Fibroblast of villous mesenchyme (primary cell): ENCODE results near the gene PROX2. TPM values are rescaled to one million over a fixed set of nuclear protein-coding genes. Genes with fewer than 3 reads are reported as not detected.

ENCODE experiments used
- DNase-seq: peaks from one replicate; pipeline ENCODE4 v3.0.0-alpha.2; 2010; ENCODE audit warnings: low read depth
- H3K4me3 ChIP-seq: 2 replicates; pipeline ENCODE4 v1.5.1; 2011; ENCODE audit warnings: low read depth, mild to moderate bottlenecking, low read length
- total RNA-seq: library from RNA; depleted of rRNA; stranded (reverse); fragments of >200 nt; gene quantifications from 2 replicates; pipeline ENCODE4 v1.2.3, GENCODE V29; 2012
- TF ChIP-seq, protein P1 (sequence below): IDR thresholded peaks from 2 replicates; pipeline ENCODE4 v1.5.1; 2012; ENCODE audit warnings: low read depth, mild to moderate bottlenecking, low read length; ENCODE audit not compliant: insufficient read depth

PROX2 gene
- total RNA-seq, 1 donor = not detected

GRCh38 chr14:74920281-74920680 lies 44.3 kb upstream of the PROX2 start:
- H3K4me3 ChIP-seq = no peak overlapping the region
- DNase-seq = no peak
- TF ChIP-seq, protein P1, sequence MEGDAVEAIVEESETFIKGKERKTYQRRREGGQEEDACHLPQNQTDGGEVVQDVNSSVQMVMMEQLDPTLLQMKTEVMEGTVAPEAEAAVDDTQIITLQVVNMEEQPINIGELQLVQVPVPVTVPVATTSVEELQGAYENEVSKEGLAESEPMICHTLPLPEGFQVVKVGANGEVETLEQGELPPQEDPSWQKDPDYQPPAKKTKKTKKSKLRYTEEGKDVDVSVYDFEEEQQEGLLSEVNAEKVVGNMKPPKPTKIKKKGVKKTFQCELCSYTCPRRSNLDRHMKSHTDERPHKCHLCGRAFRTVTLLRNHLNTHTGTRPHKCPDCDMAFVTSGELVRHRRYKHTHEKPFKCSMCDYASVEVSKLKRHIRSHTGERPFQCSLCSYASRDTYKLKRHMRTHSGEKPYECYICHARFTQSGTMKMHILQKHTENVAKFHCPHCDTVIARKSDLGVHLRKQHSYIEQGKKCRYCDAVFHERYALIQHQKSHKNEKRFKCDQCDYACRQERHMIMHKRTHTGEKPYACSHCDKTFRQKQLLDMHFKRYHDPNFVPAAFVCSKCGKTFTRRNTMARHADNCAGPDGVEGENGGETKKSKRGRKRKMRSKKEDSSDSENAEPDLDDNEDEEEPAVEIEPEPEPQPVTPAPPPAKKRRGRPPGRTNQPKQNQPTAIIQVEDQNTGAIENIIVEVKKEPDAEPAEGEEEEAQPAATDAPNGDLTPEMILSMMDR = no peak

DNA sequence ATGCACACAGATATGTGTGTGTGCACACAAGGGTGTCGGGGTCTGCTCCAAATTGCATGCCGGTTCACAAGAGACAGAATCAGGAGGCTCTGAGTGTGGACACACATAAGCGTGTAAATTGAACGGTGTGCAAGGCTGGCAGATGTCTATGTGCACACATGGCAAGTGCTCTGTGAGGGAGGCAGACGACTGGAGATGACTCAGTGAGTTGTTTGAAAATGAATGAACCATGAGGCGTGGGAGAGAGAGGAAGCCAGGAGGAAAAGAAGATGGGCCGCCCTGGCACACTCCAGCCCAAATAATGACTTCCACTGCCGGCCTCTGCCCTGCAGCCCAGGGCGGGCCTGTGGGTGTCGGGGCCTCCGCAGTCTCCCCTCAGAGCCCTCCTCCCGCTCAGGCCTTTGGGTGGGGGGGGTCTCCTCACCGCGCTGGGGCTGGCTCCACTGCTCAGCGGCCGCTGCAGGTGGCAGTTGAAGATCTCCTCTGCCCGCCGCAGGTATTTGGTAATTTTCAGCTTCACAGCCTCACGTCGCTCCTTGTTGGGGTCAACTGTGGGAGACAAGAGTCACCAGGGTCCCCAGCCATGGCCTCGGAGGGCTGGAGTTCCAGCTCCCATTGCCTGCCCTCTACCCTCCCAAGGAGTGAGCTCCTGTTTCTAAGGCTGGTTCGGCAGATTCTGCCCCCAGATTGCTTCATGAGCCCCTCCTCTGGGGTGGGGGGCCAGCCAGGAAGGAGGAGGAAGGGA lies 43.6 kb upstream of the PROX2 start:
- TF ChIP-seq, protein P1 = no peak
- DNase-seq = peak; percentile 39
- H3K4me3 ChIP-seq = no peak overlapping the region

- H3K4me3 ChIP-seq = no peak overlapping the region
- no peak for DNase-seq
- TF ChIP-seq, protein P1 = no peak
These were observed 42.4 kb upstream of the PROX2 start for GRCh38 chr14:74918380-74918779.

GRCh38 chr14:74917646-74918081 lies 41.7 kb upstream of the PROX2 start:
- TF ChIP-seq, protein P1 = no peak
- no peak for DNase-seq
- no peak overlapping the region for H3K4me3 ChIP-seq

DNA sequence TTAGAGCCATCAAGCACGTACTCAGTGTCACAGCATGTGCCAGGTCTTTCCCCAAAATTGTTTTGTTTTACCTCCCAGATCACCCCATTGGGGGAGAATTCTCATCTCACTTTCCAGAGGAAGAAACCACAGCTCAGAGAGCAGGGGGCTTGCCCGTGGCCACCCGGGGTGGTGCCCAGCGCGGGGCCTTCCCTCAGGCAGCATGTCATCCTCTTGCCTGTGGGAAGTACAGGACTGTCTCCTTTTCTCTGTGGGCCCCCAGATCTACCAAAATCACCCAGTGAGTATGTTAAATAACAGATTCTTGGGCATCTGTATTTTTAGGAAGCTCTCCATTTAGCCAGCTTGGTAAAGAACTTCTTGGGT lies 41.2 kb upstream of the PROX2 start:
- H3K4me3 ChIP-seq = no peak overlapping the region
- DNase-seq = no peak
- TF ChIP-seq, protein P1 = no peak

DNA sequence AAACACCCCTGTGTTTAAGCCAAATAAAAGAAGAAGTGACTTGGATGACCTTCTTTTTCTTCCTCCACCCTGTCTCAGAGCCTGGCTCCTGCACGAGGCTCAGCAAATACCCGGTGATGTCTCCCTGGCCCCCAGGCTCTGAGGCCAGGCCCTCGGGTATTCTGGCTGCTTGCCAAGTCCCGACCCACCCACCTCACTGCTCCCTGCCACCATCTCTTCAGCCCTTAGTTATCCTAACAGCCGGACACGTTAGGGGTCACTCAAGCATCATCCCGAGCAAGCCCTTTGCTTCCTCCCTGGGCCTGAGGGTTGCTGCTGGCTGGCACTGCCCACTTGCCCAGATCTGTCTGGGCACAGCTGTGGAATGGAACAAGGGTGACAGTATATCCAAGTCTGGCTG lies 39.9 kb upstream of the PROX2 start:
- TF ChIP-seq, protein P1 = no peak
- no peak overlapping the region for H3K4me3 ChIP-seq
- no peak for DNase-seq

DNA sequence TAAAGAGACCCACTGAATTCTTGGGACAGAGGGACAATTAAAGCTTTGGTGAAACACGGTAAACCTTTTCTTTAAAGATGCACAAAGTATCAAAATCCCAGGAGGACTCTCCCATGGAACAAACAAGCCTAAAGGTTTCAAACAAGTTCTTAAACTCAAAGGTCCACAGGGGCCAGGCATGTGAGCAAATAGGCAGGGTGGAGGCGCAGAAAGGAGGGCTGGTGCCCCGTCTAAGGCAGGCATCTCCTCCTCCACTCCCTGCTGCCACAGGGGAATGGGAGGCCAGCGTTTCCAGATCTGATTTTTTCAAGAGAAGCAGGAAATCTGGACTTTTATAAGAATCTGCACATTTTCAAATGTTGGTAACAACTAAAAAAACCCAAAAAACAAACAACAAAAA lies 39.5 kb upstream of the PROX2 start:
- TF ChIP-seq, protein P1 = no peak
- no peak for DNase-seq
- H3K4me3 ChIP-seq = no peak overlapping the region
